Activated CD4-positive, alpha-beta T cell treated with anti-CD3 and anti-CD28 coated beads, Interleukin-2, amount 50 U/mL, for 24 hours (primary cell): Measurements from ENCODE around the gene NCAPH2.
A peak's percentile ranks its signal among the peaks of the same experiment; 100 is the strongest.

Experiments used
- DNase-seq, 2 donors: peaks; one replicate each; pipeline ENCODE4 v3.0.0-alpha.2; 2020; ENCODE audit warnings: low read depth in 1 of 2, low spot score in 1 of 2

Gene NCAPH2

DNA sequence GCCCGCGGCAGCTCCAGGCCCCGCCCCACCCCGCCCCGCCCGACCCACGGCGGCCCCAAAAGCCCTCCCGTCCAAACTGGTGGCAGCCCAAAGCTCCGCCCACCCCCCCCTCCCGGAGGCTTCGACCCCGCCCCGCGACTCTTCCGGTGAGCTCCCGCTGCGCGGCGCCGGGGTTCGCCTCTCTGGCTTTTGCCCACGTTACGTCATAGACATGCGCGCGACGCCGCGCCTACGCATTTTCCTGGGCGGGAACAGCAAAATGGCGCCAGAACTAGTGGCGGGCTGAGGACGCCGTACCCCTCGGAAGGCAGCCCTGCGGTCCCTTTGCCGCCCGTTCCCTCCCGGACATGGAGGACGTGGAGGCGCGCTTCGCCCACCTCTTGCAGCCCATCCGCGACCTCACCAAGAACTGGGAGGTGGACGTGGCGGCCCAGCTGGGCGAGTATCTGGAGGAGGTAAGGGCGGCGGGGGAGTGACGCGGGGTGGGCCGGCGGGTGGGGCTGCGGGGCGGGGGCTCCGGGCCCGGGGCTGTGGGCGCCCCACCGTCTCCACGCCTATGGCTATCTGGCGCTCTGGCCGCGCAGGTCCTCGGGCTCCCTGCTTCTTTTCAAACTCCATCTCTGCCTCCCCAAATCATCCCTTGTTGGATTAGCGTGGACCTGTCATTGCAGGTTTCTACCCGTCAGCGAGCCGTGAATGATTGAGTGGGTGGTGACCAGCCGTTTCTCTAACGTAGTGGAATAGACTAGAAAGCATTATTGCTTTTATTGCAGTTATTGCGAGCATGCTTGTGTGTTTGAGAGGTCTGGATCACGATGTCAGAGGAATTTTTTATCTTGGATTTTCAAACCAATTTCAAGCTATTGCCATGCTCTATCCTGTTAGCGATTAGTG lies at the start of gene NCAPH2:
TSS of gene NCAPH2 (plus strand) at position 234 of the 894 bp plus-strand sequence. CDS start at position 348, 114 bp downstream.
- peak; percentile 96 to 98 for DNase-seq

DNA sequence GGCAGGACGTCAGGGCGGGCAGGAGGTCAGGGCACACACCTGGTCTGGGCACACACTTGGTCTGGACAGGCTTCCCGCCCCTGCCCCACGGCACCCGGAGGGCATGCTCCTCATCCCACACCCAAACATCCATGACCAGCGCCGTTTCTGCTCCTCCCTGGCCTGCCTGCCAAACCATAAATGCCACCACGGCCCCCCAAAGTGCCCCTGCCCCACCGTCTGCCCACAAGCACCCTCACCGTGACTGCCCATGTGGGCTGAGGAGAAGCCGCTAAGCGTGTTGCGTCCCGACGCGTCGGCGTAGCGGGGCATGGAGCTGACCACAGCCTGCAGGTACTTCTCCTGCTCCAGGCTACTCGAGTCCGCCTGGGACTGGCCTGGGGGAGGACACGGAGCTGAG lies 49.0 kb upstream of the NCAPH2 start:
- no peak for DNase-seq

DNA sequence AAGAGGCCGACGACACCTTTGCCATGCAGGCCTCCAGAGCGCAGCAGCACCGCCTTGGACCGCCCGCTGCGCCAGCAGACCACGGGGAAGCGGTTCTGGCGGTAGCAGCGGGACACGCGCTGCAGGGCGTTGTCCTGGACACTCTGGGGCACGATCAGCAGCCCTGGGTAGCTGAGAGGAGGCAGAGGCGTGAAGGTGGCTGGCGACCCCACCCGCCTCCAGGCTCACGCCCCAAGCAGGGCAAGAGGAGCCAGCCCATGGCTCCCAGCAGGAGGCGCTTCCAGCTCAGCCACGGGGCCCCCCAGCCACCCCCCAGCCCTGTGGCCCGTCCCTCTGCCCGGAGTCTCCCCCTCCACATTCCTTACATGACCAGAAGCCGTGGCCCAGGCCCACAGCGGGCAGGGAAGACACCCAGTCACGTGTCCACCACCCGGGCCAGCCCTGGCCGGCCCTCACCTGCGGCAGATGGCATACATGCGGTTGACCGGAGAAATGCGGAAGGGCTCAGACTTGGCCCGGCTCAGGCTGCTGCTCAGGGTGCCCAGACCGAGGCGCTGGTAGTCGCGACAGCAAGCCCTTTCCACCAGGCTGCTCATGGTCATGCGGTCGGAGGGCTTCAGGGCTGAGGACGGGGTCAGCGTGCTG lies 48.4 kb upstream of the NCAPH2 start:
- DNase-seq, result no peak

DNA sequence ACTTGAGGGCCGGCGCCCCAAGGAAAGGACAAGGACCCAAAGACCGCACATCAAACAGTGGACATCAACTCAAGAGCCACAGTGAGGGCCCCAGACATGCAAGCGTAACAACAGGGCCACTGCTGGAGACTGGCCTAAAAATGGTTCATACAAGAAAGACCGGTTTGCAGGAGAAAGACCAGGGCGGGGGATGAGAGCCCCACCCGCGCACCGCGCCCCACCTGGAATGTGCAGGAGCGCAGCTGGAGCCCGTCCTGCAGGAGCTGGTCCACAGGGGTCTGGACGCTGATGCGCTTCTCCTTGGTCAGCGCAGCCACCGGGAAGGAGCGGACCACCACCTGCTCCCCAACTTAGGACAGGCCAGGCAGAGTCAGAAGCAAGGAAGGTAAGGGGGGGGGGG lies 47.1 kb upstream of the NCAPH2 start:
- no peak for DNase-seq

DNA sequence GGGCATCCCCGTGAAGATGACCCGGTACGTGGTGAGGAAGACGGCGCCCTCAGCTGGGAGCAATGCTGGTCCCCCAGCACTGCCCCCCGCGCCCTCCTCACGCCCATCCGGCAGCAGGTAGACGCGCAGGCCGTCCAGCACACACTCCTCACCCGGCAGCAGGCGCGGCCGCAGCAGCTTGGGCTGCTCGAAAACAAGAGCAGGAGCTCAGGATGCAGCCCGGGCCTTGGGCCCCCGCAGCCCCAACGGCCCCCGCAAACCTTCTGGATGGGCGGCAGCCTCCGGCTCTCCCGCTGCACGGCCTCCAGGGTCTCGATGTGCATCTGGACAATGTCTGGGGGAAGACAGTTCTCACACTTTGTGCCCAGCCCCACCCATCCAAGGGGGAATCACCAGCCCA lies 46.5 kb upstream of the NCAPH2 start:
- no peak for DNase-seq

DNA sequence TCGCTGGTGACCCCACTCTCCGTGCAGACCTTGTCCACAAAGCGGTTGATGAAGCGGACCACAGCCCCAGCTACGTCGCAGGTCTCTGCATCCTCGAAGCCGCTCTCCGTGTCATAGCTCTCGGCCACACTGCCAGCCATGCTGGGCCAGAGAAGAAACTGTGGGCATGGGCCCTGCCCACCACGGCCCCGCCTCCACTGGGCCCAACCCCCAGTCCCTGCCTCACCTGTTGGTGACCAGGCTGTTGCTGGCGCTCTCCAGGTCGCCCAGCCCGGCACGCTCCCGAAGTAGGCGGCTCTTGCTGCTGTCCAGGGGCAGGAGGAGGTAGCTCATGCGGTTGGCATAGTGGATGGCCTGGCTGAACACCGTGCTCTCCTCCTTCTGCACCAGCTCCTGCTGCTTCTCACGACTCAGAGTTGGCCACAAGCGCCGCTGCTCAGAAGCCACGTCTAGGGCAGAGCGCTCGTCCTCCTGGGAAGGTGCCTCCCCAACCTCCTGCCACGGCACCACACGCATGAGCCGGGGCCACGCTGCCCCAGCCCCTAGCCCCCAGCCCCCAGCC lies 46.0 kb upstream of the NCAPH2 start:
- DNase-seq, result no peak

DNA sequence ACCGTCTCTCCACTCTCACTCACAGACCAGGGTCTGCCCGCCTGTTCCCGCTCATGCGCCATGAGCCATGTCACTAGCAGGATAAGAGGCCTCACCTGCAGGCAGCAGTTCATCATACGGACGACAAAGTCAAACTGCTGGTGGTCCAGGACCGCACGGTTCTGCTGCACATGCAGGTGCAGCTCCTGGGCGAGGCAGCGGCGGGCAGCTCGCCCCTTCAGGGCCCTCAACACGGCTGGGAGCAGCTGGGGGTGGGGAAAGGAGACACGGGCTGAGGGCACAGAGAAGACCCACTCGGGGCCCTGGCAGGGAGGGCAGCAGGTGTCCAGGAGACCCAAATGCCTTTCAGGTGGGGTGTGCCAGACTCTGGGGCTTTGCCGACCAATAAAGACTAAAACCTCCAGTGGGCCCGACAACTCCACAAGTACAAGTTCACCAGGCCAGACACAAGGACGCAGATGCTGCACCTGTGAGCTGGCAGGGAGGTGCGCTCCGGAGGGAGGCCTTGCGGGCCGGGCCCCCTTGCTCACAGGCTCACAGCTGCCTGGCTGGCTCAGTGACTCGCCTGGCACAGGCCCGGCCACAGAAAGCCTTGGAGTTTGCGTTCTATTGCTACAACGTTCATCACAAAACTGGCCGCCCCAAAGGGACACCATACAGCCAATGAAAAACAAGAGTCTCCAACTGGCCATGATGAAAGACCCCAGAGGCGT lies 44.7 kb upstream of the NCAPH2 start:
- DNase-seq, result no peak

DNA sequence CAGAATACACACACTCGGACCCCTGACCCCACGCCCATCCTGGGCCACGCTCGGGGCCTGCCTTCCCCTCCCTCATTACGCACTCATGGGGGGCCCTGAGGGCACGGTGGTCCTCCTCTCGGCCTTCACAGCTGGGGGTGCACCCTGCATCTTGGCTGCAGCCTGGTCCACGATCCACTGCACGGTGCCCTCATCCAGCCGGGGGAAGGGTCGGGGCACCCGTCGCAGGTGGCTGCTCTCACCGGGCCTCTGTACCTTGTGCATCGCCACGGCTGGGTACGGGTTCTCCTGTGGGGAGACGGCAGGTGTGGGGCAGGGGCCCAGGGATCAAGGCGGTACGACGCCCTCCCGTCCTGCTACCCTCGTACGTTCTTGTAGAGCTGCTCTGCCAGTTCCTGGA lies 43.6 kb upstream of the NCAPH2 start:
- no peak for DNase-seq

DNA sequence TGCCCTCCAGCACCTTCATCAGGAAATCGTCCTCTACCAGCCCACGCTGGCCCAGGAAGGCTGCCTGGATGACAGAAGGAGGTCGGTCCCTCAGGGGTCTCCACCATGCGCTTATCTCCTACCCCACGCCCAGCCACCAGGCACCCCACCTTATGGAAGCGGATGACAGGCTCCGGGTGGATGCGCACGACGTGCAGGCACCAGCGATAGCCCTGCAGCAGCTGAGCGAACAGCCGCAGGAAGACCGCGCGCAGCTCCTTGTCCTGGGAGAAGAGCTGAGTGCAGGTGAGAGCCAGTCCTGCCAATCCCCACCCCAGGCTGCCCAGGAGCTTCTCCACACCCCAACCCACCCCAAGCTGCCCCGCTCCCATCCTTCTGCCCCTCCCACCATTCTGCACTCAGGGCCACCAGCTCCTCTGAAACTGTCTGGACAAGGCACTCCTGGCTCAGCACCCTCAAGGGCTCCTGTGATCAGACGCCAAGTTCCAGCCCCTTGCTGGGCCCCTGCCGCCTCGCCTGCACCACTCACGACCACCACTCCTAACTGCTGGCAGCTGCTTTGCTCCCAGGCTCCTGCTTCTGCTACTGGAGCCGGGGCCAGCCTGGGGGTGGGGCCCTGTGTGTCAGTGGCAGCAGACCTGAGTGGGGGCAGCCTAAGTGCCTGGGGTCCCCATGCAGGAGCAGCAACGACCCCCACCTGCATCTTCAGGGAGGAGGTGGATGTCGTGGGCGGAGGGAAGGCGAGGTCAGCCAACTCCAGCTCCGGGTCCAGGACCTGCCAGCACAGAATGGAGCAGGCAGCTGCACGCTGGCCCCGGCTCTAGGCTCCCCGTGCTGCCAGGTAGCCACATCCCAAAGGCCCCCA lies 42.7 kb upstream of the NCAPH2 start:
- no peak for DNase-seq

DNA sequence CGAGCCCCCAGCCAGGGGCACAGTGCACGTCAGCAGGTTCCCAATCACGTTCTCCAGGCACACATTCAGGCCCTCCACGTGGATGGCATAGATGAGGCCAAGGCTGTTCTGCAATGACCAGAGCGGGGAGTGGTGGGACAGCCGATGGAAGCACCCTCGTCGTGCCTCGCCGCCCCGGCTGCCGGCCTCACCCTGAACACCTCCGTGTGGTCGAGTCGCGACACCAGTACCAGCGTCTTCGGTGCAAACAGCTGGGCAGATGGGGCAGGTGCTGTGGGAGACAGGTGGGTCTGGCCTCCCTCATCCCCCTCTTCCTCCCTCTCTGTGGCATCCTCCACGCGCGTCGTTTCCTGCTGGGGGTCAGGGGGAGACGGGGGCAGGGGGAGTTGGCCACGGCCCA lies 40.7 kb upstream of the NCAPH2 start:
- no peak for DNase-seq

DNA sequence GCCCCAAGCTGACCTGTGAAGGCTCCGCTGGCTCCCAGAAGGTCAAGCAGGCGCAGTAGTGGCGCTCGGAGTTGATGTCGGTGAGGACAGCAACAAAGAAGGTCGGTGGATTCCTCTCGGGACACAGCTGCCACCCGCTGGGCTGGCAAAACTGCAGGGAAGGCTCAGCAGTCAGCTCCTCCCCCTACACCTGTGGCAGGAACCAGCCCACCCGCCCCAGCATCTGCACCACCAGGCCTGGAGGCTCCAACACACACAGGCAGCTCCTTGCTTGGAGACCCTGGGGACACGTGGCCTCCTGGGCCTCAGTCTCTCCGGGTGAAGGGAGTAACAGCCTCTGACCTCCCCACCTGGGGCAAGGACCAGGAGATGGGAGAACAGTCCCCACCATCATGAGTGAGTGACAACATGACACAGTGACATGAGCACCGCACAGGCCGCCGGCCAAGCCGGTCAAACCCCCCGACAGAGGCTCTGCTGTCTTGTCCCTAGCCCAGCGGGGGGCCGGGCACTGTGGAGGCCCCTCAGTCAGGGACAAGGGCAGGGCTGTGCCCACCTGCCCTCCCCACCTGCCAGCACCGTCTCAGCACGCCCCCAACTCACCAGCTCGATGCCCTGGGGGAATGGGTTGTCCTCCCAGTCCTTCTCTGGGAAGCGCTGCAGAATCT lies 40.1 kb upstream of the NCAPH2 start:
- DNase-seq, result no peak

DNA sequence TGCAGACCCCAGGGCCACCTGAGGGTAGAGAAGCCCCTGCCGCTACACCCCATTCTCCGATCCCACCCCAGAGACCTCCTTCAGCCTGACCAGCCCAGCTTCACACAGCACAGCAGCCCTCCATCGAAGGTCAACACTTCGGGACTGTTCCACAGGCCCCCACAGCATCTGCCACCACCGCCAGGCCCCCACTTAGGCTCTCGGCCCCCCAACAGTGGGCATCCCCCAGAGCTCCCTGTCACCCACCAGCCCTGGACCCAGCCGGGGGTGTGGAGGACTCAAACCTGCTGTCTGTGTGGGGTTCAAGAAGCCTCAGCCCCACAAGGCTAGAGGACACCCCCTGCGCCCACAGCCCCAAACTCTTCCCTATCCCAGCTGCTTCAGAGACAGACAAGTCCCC lies 39.4 kb upstream of the NCAPH2 start:
- DNase-seq, result no peak

DNA sequence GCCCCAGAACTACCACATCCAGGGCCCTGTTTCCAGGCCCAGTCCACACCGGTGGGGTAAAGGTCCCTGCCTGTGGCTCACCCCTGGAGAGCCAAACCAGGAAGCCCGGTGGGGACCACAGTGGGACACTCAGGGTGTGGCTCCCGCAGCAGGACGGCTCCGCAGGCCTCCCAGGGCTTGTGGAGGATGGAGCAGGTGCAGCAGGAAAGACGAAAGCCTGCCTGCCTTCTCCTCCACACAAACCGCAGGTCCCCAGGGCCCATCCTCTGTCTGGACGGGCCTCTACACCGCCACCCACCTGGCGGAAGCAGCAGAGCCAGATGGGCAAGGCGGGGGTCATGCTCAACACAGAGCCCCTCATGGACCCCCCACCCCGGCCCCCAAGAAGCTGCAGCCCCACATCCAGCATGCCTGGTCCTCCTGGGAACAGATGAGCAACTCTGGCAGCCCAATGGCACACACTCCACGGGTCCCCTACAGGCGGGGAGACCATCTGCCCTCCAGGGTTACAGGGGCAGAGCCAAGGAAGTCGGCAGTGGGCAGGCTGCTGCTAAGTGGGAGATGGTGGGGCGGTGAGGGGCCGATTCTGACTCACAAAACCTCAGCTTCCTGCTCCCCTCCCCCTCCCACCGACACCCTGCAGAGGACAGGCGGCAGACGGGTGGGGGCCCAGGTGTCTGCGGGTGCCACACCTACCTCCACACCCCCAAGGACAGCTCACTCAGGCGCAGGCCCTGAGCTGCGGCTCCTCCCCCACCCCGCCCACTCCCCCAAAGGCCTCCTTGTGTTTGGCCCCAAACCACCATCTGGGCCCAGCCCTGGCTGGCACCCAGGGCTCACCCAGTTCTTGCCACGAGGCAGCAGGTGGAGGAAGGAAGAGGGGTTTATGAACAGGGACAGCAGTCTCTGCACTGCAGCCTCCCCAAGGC lies 38.4 kb upstream of the NCAPH2 start:
- peak; percentile 70 to 88 for DNase-seq

DNA sequence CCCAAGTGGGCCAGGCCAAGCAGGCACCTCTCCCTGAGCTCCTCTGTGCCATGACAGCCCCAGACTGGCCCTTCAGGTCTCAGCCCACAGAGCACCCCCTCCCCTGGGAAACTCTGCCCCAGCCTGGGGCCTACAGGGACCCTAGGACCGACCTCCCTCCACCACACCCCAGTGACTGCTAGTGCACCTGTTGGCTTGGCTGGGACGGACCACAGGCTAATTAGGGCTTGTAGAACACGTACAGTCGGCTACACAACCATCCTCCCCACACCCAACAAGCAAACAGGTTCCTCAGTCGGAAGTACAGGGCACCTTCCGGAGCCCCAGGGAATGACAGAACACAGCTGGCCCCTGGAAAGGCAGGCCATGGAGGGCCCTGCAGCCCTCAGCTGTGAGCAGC lies 37.5 kb upstream of the NCAPH2 start:
- no peak for DNase-seq

DNA sequence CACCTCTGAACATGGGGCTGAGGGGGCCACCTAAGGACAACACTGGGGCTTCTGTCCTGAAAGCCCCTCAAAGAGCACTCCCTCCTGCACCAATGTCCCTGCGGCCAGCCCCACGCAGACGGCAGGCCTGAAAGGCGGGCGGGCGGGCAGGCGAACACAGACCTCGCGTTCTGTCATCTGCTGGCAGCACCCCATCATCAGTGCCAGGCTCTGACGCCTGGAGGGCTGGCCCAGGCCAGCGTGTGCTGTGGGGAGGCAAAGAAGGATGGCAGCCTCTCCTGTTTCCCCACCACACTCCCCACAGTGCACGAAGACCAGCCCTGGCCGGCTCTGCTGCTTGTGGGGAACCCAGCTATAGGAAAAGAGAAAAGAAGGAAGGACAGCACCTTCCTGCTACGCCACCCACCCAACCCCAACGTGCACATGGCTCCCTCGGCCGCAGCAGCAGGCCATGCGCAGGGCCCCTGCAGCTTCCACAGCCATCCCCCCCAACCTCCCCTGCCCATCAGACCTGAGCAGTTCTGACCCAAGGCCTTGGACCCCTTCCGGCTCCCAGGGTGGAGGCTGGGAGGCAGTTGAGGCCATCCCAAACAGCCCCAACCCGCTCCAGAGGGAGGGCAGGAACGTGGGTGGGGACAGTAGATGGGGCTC lies 36.7 kb upstream of the NCAPH2 start:
- DNase-seq, result no peak

DNA sequence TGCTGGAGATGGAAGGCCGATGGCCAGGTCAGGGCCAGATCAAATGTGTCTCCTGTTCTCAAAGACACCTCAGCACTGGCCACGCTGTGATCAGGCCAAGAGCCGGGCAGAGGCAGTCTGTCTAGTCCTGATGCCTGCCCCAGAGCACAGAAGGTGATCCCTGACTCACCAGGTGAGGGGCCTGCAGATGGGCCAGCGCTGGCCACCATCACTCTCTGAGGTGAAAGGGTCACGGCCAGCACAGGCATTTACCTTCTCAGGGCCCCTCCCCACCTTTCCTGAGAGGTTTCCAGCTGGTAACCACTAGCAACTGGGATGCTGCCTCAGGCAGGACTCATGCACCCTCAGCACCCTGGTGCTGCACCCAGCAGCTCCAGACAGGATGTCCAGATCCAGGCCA lies 36.1 kb upstream of the NCAPH2 start:
- no peak for DNase-seq

DNA sequence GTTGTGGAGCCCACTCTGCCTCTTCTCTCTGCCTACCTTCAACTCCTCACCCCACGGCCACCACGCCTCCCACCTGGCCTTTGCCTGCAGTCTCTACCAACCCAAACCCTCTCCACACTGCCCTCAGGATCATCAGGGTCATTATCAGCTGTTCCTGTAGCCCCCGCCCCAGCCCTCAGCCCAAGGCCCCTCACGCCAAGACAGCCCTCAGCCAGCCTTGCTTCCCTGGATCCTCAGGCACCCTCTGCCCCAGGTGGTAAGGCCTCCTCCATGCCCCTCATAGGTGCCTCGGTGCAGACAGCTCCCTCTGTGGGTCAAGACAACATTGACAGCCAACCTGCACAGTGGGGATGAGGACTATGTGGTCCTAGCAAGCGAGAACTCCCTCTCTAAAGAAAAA lies 34.9 kb upstream of the NCAPH2 start:
- peak in 1 of 2 donors; percentile 32 for DNase-seq

DNA sequence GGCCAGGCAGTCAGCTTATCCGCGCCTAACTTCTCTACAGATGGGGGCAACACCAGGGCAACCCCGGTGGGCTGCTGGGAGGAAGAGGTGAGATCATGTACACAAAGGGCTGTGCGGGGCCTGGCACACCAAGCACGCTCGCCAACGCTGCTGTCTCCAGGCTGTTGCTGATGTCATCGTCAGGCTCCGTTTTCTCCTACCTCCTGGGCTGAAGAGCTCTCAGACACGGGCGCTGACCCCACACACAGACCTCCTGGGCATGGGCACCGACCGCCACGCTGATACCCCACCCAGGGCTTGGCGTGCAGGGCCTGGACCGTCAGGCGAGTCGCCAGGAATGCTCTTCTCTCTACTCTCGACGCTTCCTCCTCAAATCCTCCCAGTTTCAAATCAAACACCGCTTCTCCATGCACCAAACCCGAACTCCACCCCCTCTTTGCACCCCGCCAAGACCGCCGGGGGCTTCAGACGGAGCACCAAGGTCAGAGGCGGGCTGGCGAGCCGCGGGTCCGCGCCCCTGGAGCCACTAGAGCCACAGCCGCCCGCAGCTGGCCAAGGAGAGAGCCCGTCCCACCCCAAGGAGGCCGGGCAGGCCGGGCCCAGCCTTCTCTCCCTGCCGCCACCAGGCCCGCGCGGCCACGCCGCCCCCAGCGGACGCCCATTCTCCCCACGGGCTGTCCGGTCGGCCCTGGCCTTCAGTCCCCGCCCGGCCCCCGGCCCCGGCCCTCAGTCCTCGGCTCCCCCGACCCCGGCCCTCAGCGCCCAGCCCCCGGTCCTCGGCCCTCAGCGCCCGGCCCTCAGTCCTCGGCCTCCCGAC lies 34.0 kb upstream of the NCAPH2 start:
- DNase-seq, result no peak
